Coronary artery (tissue), 2 donors: ENCODE results near the gene GBF1.
A peak's percentile ranks its signal among the peaks of the same experiment; 100 is the strongest.

Experiments
- DNase-seq: peaks from one replicate; pipeline ENCODE4 v3.0.0-alpha.2; 2017; ENCODE audit warnings: low spot score
- H3K27ac ChIP-seq, 2 donors: fragments of 200-600 bp; sonication (generic); one replicate each; pipeline ENCODE4 v1.5.1; 2016 to 2019
- H3K4me3 ChIP-seq: fragments of 200-600 bp; sonication (generic); 2 replicates; pipeline ENCODE4 v1.5.1; 2016; ENCODE audit warnings: mild to moderate bottlenecking, moderate library complexity
- CTCF ChIP-seq: fragments of 200-600 bp; sonication (generic); IDR thresholded peaks from one replicate; pipeline ENCODE4 v1.5.1; 2019; ENCODE audit warnings: antibody characterized with exemption

Gene GBF1

GRCh38 chr10:102267748-102268147 lies 22.4 kb downstream of the GBF1 start:
- peak overlapping the region in 1 of 2 donors; percentile 21 for H3K27ac ChIP-seq
- TF ChIP-seq CTCF: no peak
- H3K4me3 ChIP-seq: no peak overlapping the region
- DNase-seq: no peak

- Histone ChIP-seq H3K27ac (no peak overlapping the region), H3K4me3 (no peak overlapping the region)
- no peak for DNase-seq
- TF ChIP-seq CTCF: no peak
Measured at GRCh38 chr10:102268375-102268888, 23.1 kb downstream of the GBF1 start.

- DNase-seq: no peak
Measured at GRCh38 chr10:102269017-102269416, 23.7 kb downstream of the GBF1 start.

GRCh38 chr10:102274062-102274461 lies 28.7 kb downstream of the GBF1 start:
- no peak for DNase-seq
- Histone ChIP-seq H3K27ac (no peak overlapping the region), H3K4me3 (no peak overlapping the region)
- TF ChIP-seq CTCF: no peak

More at GRCh38 chr10:102269017-102269416, 23.7 kb downstream of the GBF1 start:
- no peak for TF ChIP-seq CTCF
- Histone ChIP-seq H3K27ac (no peak overlapping the region), H3K4me3 (no peak overlapping the region)

GRCh38 chr10:102275343-102275742 lies 30.0 kb downstream of the GBF1 start:
- Histone ChIP-seq H3K27ac (no peak overlapping the region), H3K4me3 (no peak overlapping the region)
- no peak for DNase-seq

GRCh38 chr10:102279104-102279503 lies 33.8 kb downstream of the GBF1 start:
- TF ChIP-seq CTCF: no peak
- no peak for DNase-seq
- Histone ChIP-seq H3K4me3 (no peak overlapping the region), H3K27ac (no peak overlapping the region)

More at GRCh38 chr10:102275343-102275742, 30.0 kb downstream of the GBF1 start:
- TF ChIP-seq CTCF: no peak

- Histone ChIP-seq H3K4me3 (peak overlapping the region; percentile 5), H3K27ac (peak overlapping the region in 1 of 2 donors; percentile 13)
- DNase-seq: no peak
Measured at GRCh38 chr10:102280397-102281101, 35.2 kb downstream of the GBF1 start.

More at GRCh38 chr10:102280397-102281101, 35.2 kb downstream of the GBF1 start:
- no peak for TF ChIP-seq CTCF
